IMR-90 (cell line): ENCODE data around the gene NR6A1. TPM values are rescaled to one million over a fixed set of nuclear protein-coding genes. Genes with fewer than 3 reads are reported as not detected.

Source experiments
- ATAC-seq: fragments of 200-7000 bp; cut with Tn5 transposase; 2 replicates; pipeline ENCODE4 v1.9.1; 2020; ENCODE audit warnings: low read depth, mild to moderate bottlenecking, moderate library complexity
- BruUV-seq: library from RNA; stranded (reverse); fragments of 400-500 nt; replicated peaks from 2 replicates; lab custom pipeline; 2021; lab: Mats Ljungman, UMichigan
- CTCF ChIA-PET: fragments of 300-600 bp; formaldehyde crosslinking; extraction: SDS; loops from one replicate; lab custom pipeline; 2021; ENCODE audit warnings: antibody characterized with exemption; lab: Yijun Ruan, JAX
- POLR2A ChIA-PET: fragments of 300-600 bp; sonication (Branson Sonifier 250); formaldehyde crosslinking; loops from one replicate; lab custom pipeline; 2022; ENCODE audit warnings: antibody characterized with exemption; ENCODE audit not compliant: unreplicated experiment; lab: Charles Lee
- DNase-seq: peaks from one replicate; pipeline ENCODE4 v3.0.0; 2013
- H2AFZ ChIP-seq: replicated peaks from 2 replicates; pipeline ENCODE3; 2013; ENCODE audit warnings: low read length, mild to moderate bottlenecking; ENCODE audit not compliant: poor library complexity
- H2AK5ac ChIP-seq: 2 replicates; pipeline ENCODE4 v1.6.1; 2013; ENCODE audit warnings: low read depth, low read length, inconsistent platforms
- H2AK9ac ChIP-seq: replicated peaks from 2 replicates; pipeline ENCODE3; 2013; ENCODE audit warnings: mild to moderate bottlenecking, low read depth, low read length, moderate library complexity; ENCODE audit not compliant: poor library complexity
- H2BK120ac ChIP-seq: 2 replicates; pipeline ENCODE4 v1.6.1; 2013; ENCODE audit warnings: low read depth, low read length, inconsistent platforms
- H2BK15ac ChIP-seq: 3 replicates; pipeline ENCODE4 v1.6.1; 2013; ENCODE audit warnings: low read depth, low read length, inconsistent platforms
- H2BK20ac ChIP-seq: 2 replicates; pipeline ENCODE4 v1.6.1; 2013; ENCODE audit warnings: low read depth, mild to moderate bottlenecking, inconsistent platforms, low read length, moderate library complexity
- H2BK5ac ChIP-seq: 2 replicates; pipeline ENCODE4 v1.6.1; 2013; ENCODE audit warnings: mild to moderate bottlenecking, low read depth, low read length, inconsistent platforms; ENCODE audit not compliant: poor library complexity, severe bottlenecking
- H3K14ac ChIP-seq: replicated peaks from 2 replicates; pipeline ENCODE4 v1.6.1; 2013; ENCODE audit warnings: low read depth, low read length, inconsistent platforms
- H3K18ac ChIP-seq: 2 replicates; pipeline ENCODE4 v1.6.1; 2013; ENCODE audit warnings: low read depth, low read length, control low read depth
- H3K23ac ChIP-seq: 2 replicates; pipeline ENCODE4 v1.6.1; 2013; ENCODE audit warnings: low read depth, low read length, inconsistent platforms
- H3K27ac ChIP-seq: 2 replicates; pipeline ENCODE4 v1.5.1; 2013; ENCODE audit warnings: mild to moderate bottlenecking, control low read depth, low read length; ENCODE audit not compliant: insufficient read depth
- H3K27me3 ChIP-seq: 2 replicates; pipeline ENCODE4 v1.6.1; 2013; ENCODE audit warnings: low read length; ENCODE audit not compliant: control insufficient read depth, insufficient read depth
- H3K36me3 ChIP-seq: 2 replicates; pipeline ENCODE4 v1.6.1; 2013; ENCODE audit warnings: low read length, mixed read lengths; ENCODE audit not compliant: control insufficient read depth, insufficient read depth
- H3K4ac ChIP-seq: 2 replicates; pipeline ENCODE4 v1.6.1; 2013; ENCODE audit warnings: low read depth, low read length, inconsistent platforms
- H3K4me1 ChIP-seq: 2 replicates; pipeline ENCODE4 v1.6.1; 2013; ENCODE audit warnings: low read length, mixed read lengths; ENCODE audit not compliant: control insufficient read depth, insufficient read depth
- H3K4me2 ChIP-seq: 2 replicates; pipeline ENCODE4 v1.6.1; 2013; ENCODE audit warnings: low read depth, mild to moderate bottlenecking, control low read depth, low read length, moderate library complexity
- H3K4me3 ChIP-seq: 2 replicates; pipeline ENCODE4 v1.5.1; 2013; ENCODE audit warnings: low read depth, mild to moderate bottlenecking, control low read depth, low read length, moderate library complexity; ENCODE audit not compliant: insufficient read depth
- H3K56ac ChIP-seq: 2 replicates; pipeline ENCODE4 v1.6.1; 2013; ENCODE audit warnings: low read length, inconsistent platforms; ENCODE audit not compliant: insufficient read depth; ENCODE audit errors: extremely low read depth
- H3K79me1 ChIP-seq, 2 experiments: 2 replicates each; pipeline ENCODE4 v1.6.1; 2013; ENCODE audit warnings: low read length in 2 of 2, inconsistent platforms in 1 of 2, low read depth in 1 of 2
- H3K9ac ChIP-seq: 2 replicates; pipeline ENCODE4 v1.6.1; 2013; ENCODE audit warnings: low read depth, low read length, control low read depth
- H3K9me1 ChIP-seq: 2 replicates; pipeline ENCODE4 v1.6.1; 2013; ENCODE audit warnings: low read length, inconsistent platforms; ENCODE audit not compliant: insufficient read depth
- H3K9me3 ChIP-seq: 2 replicates; pipeline ENCODE4 v1.6.1; 2013; ENCODE audit warnings: low read length; ENCODE audit not compliant: control insufficient read depth, insufficient read depth
- H4K20me1 ChIP-seq: 2 replicates; pipeline ENCODE4 v1.6.1; 2013; ENCODE audit warnings: low read length, inconsistent platforms; ENCODE audit not compliant: insufficient read depth
- H4K5ac ChIP-seq: 2 replicates; pipeline ENCODE4 v1.6.1; 2013; ENCODE audit warnings: mild to moderate bottlenecking, low read depth, low read length, control low read depth
- H4K8ac ChIP-seq, 2 experiments: 2 replicates each; pipeline ENCODE4 v1.6.1; 2013; ENCODE audit warnings: low read depth in 2 of 2, low read length in 2 of 2, control low read depth in 1 of 2, inconsistent platforms in 1 of 2
- H4K91ac ChIP-seq: 2 replicates; pipeline ENCODE4 v1.6.1; 2013; ENCODE audit warnings: low read depth, low read length, inconsistent platforms; ENCODE audit not compliant: insufficient read depth
- BHLHE40 ChIP-seq: fragments of 150-350 bp; IDR thresholded peaks from 2 replicates; pipeline ENCODE4 v1.6.1; 2016; ENCODE audit warnings: mild to moderate bottlenecking, low read depth, low read length
- CEBPB ChIP-seq: IDR thresholded peaks from 2 replicates; pipeline ENCODE4 v1.6.1; 2012; ENCODE audit warnings: low read depth, low read length, improper control_type of control experiment
- CHD1 ChIP-seq: IDR thresholded peaks from 2 replicates; pipeline ENCODE4 v1.6.1; 2012; ENCODE audit warnings: low read depth, low read length, improper control_type of control experiment
- CTCF ChIP-seq: conservative IDR thresholded peaks from 2 replicates; pipeline ENCODE4 v1.5.1; 2012; ENCODE audit warnings: mild to moderate bottlenecking, low read depth, low read length, improper control_type of control experiment
- ELK1 ChIP-seq: fragments of 150-350 bp; IDR thresholded peaks from 2 replicates; pipeline ENCODE4 v1.6.1; 2016; ENCODE audit warnings: low read depth, mild to moderate bottlenecking, low read length, moderate library complexity, borderline replicate concordance
- FOS ChIP-seq: fragments of 150-350 bp; IDR thresholded peaks from 2 replicates; pipeline ENCODE4 v1.6.1; 2016; ENCODE audit warnings: low read depth, low read length
- MAFK ChIP-seq: IDR thresholded peaks from 2 replicates; pipeline ENCODE4 v1.6.1; 2012; ENCODE audit warnings: low read depth, low read length, improper control_type of control experiment
- MAZ ChIP-seq: IDR thresholded peaks from 2 replicates; pipeline ENCODE4 v1.6.1; 2012; ENCODE audit warnings: low read depth, mild to moderate bottlenecking, low read length, improper control_type of control experiment, moderate library complexity, borderline replicate concordance
- MXI1 ChIP-seq: IDR thresholded peaks from 2 replicates; pipeline ENCODE4 v1.6.1; 2012; ENCODE audit warnings: low read depth, mild to moderate bottlenecking, low read length, moderate library complexity, borderline replicate concordance
- NFE2L2 ChIP-seq: fragments of 150-350 bp; IDR thresholded peaks from 2 replicates; pipeline ENCODE4 v1.6.1; 2016; ENCODE audit warnings: low read depth, mild to moderate bottlenecking, low read length
- POLR2A ChIP-seq: IDR thresholded peaks from 2 replicates; pipeline ENCODE4 v1.6.1; 2012; ENCODE audit warnings: mild to moderate bottlenecking, low read depth, low read length
- RAD21 ChIP-seq: IDR thresholded peaks from 2 replicates; pipeline ENCODE4 v1.6.1; 2012; ENCODE audit warnings: low read length, improper control_type of control experiment
- RCOR1 ChIP-seq: IDR thresholded peaks from 2 replicates; pipeline ENCODE4 v1.6.1; 2012; ENCODE audit warnings: mild to moderate bottlenecking, low read length, improper control_type of control experiment; ENCODE audit not compliant: insufficient replicate concordance
- SMC3 ChIP-seq: fragments of 150-350 bp; IDR thresholded peaks from 2 replicates; pipeline ENCODE4 v1.6.1; 2016; ENCODE audit warnings: low read depth, mild to moderate bottlenecking, antibody characterized with exemption, low read length, moderate library complexity
- USF2 ChIP-seq: fragments of 150-350 bp; IDR thresholded peaks from 2 replicates; pipeline ENCODE4 v1.6.1; 2017; ENCODE audit warnings: mild to moderate bottlenecking, antibody characterized with exemption, low read length, low read depth
- WGBS, 2 experiments: methylation state at CpG; one replicate each; pipeline versions ENCODE4 v1.1.5 to v1.1.7; 2013; ENCODE audit warnings: missing lambda C conversion rate in 2 of 2; ENCODE audit not compliant: insufficient read length in 1 of 2; ENCODE audit errors: extremely low coverage in 2 of 2; 5-methylcytosine and 5-hydroxymethylcytosine counted together
- dilution Hi-C: fragments of 300-500 bp; cut with HindIII; formaldehyde crosslinking; loops from one replicate; pipeline ENCODE4 v1.14.3; 2018; ENCODE audit warnings: low sequenced_read_pairs; ENCODE audit not compliant: unreplicated experiment
- in situ Hi-C: fragments of 300-500 bp; cut with MboI; formaldehyde crosslinking; loops from 3 replicates; pipeline ENCODE4 v1.14.3; 2019; ENCODE audit warnings: low sequenced_read_pairs, inconsistent platforms, mixed read lengths
- intact Hi-C: fragments of 100-400 bp; cut with micrococcal nuclease; formaldehyde crosslinking; loops from 2 replicates; pipeline ENCODE4 v1.10.0; 2022
- polyA plus RNA-seq, 3 experiments: library from polyadenylated mRNA; depleted of rRNA; stranded (reverse); fragments of >200 nt; gene quantifications; 2 replicates each; pipeline ENCODE4 v1.2.3, GENCODE V29; 2012; ENCODE audit warnings: low replicate concordance in 1 of 3
- total RNA-seq: library from RNA; depleted of rRNA; stranded (reverse); fragments of >200 nt; gene quantifications from 2 replicates; pipeline ENCODE4 v1.2.3, GENCODE V29; 2012

Gene NR6A1
- total and polyA plus RNA-seq, 2 of the 4 experiments (the other 2 are of a cell fraction), result 0.14 to 0.36 TPM

GRCh38 chr9:124485936-124486335 is 285.2 kb downstream of the NR6A1 start (continued):
- TF ChIP-seq NFE2L2 (no peak), CEBPB (no peak), CHD1 (no peak), SMC3 (no peak), FOS (no peak)

GRCh38 chr9:124485201-124485600 is 285.9 kb downstream of the NR6A1 start:
- 0 out of 2 replicates have a peak, but pooled peaks cover 3% of the 10 kb centered on the region for H3K9me1 ChIP-seq
- H3K4me3 ChIP-seq, result no peak overlapping the region
- H3K4ac ChIP-seq, result no peak overlapping the region
- no peak overlapping the region for H3K4me2 ChIP-seq
- in situ Hi-C loops, result no loop called here
- peaks cover 76% of the 10 kb centered on the region for H3K27me3 ChIP-seq
- no peak for DNase-seq
- no peaks in the 10 kb centered on the region for H4K20me1 ChIP-seq
- dilution Hi-C loops, result no loop called here
- no peak overlapping the region for H2BK120ac ChIP-seq
- H3K9ac ChIP-seq, result no peak overlapping the region
- H2BK15ac ChIP-seq, result no peak overlapping the region
- no TSS peak for BruUV-seq
- WGBS, 2 experiments, result no CpG with 5 or more reads among the region's 13 CpGs
- peak overlapping the region; percentile 43 for H2AFZ ChIP-seq
- no peak overlapping the region for H2BK20ac ChIP-seq
- no peak overlapping the region for H2AK5ac ChIP-seq
- no peaks in the 10 kb centered on the region for H3K4me1 ChIP-seq
- no peak overlapping the region for H3K27ac ChIP-seq
- H2AK9ac ChIP-seq, result no peak overlapping the region
- intact Hi-C loops, result no loop called here
- H3K23ac ChIP-seq, result no peak overlapping the region
- no peak overlapping the region for H2BK5ac ChIP-seq
- H3K56ac ChIP-seq, result no peak overlapping the region
- no peak for ATAC-seq
- H4K8ac ChIP-seq, result no peak overlapping the region
- H4K5ac ChIP-seq, result no peak overlapping the region
- ChIA-PET POLR2A (no interaction called here), CTCF (no interaction called here)
- H3K18ac ChIP-seq, result no peak overlapping the region
- no peak overlapping the region for H3K14ac ChIP-seq
- H3K79me1 ChIP-seq, result no peaks in the 10 kb centered on the region
- H4K91ac ChIP-seq, result no peak overlapping the region
- no peaks in the 10 kb centered on the region for H3K36me3 ChIP-seq
- H3K9me3 ChIP-seq, result no peaks in the 10 kb centered on the region
- no peak for TF ChIP-seq NFE2L2
- TF ChIP-seq CTCF, result no peak
- TF ChIP-seq POLR2A, result no peak
- TF ChIP-seq BHLHE40, result no peak
- no peak for TF ChIP-seq MAZ
- TF ChIP-seq MXI1, result no peak
- no peak for TF ChIP-seq USF2
- no peak for TF ChIP-seq ELK1
- no peak for TF ChIP-seq CHD1
- TF ChIP-seq RAD21, result no peak
- TF ChIP-seq MAFK, result no peak
- no peak for TF ChIP-seq RCOR1
- TF ChIP-seq SMC3, result no peak
